Memory B cell (primary cell): ENCODE measurements around the gene ATF7IP2.
"Not testable (repeated sequence)": the region's sequence is repeated elsewhere in the genome, so short reads cannot be mapped to it uniquely, and the experiment has no call there.

Experiments
- ATAC-seq: fragments of 150-1000 bp; cut with Tn5 transposase; 2 replicates; pipeline ENCODE4 v1.10.0; 2021; ENCODE audit warnings: low read depth, mild to moderate bottlenecking, moderate library complexity
- DNase-seq, 2 donors: peaks; one replicate each; pipeline ENCODE4 v3.0.0; 2022; ENCODE audit warnings: low spot score in 2 of 2
- H3K27ac Mint-ChIP-seq: one replicate; pipeline ENCODE4 v1.8.0; 2022; ENCODE audit warnings: mild to moderate bottlenecking, moderate library complexity, mixed read lengths
- H3K27me3 Mint-ChIP-seq: one replicate; pipeline ENCODE4 v1.8.0; 2022; ENCODE audit warnings: mixed read lengths
- H3K36me3 Mint-ChIP-seq: one replicate; pipeline ENCODE4 v1.8.0; 2022; ENCODE audit warnings: mild to moderate bottlenecking, mixed read lengths
- H3K4me1 Mint-ChIP-seq: one replicate; pipeline ENCODE4 v1.8.0; 2022; ENCODE audit warnings: mixed read lengths
- H3K4me3 Mint-ChIP-seq: one replicate; pipeline ENCODE4 v1.8.0; 2022; ENCODE audit warnings: mild to moderate bottlenecking, moderate library complexity, mixed read lengths
- H3K9me3 Mint-ChIP-seq: one replicate; pipeline ENCODE4 v1.8.0; 2022; ENCODE audit warnings: mixed read lengths

Gene ATF7IP2

GRCh38 chr16:10362077-10362863, 23.6 kb upstream of the ATF7IP2 start:
- no peaks in the 10 kb centered on the region for H3K27me3 Mint-ChIP-seq
- peaks cover 2% of the 10 kb centered on the region for H3K36me3 Mint-ChIP-seq
- peaks cover 12% of the 10 kb centered on the region for H3K4me1 Mint-ChIP-seq
- peaks cover 2% of the 10 kb centered on the region for H3K9me3 Mint-ChIP-seq
- peak overlapping the region; percentile 85 for H3K27ac Mint-ChIP-seq
- ATAC-seq (peak; percentile 90), DNase-seq (peak in 1 of 2 donors; percentile 11)
- peak overlapping the region; percentile 52 for H3K4me3 Mint-ChIP-seq

DNA sequence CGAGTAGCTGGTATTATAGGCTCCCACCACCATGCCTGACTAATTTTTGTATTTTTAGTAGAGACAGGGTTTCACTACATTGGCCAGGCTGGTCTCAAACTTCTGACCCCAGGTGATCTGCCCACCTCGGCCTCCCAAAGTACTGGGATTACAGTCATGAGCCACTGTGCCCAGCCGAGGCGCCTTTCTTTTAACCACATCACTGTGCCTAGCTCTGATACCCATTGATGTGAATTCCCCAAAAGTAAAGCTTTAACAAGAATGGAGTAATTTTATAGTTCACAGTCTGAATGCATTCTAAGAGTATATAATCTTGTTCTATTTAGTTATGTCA, 23.0 kb upstream of the ATF7IP2 start:
- H3K9me3 Mint-ChIP-seq, DNase-seq, H3K36me3 Mint-ChIP-seq, H3K27me3 Mint-ChIP-seq, ATAC-seq: not testable (repeated sequence)
- H3K4me1 Mint-ChIP-seq, result peaks cover 12% of the 10 kb centered on the region
- peak overlapping the region; percentile 85 for H3K27ac Mint-ChIP-seq
- H3K4me3 Mint-ChIP-seq, result peak overlapping the region; percentile 52

GRCh38 chr16:10366619-10367018, 19.2 kb upstream of the ATF7IP2 start:
- DNase-seq, H3K36me3 Mint-ChIP-seq, H3K4me1 Mint-ChIP-seq, H3K27me3 Mint-ChIP-seq, H3K27ac Mint-ChIP-seq, ATAC-seq, H3K4me3 Mint-ChIP-seq, H3K9me3 Mint-ChIP-seq: not testable (repeated sequence)

GRCh38 chr16:10367616-10368188, 18.2 kb upstream of the ATF7IP2 start:
- Mint-ChIP-seq H3K36me3 (peaks cover 2% of the 10 kb centered on the region), H3K9me3 (peaks cover 10% of the 10 kb centered on the region), H3K4me3 (no peak overlapping the region), H3K27me3 (no peaks in the 10 kb centered on the region), H3K27ac (no peak overlapping the region), H3K4me1 (peaks cover 1% of the 10 kb centered on the region)
- ATAC-seq (no peak), DNase-seq (no peak)

- peaks cover 2% of the 10 kb centered on the region for H3K36me3 Mint-ChIP-seq
- no peaks in the 10 kb centered on the region for H3K4me1 Mint-ChIP-seq
- no peak for ATAC-seq
- no peak for DNase-seq
- no peak overlapping the region for H3K4me3 Mint-ChIP-seq
- H3K27me3 Mint-ChIP-seq, result no peaks in the 10 kb centered on the region
- H3K9me3 Mint-ChIP-seq, result peaks cover 12% of the 10 kb centered on the region
- no peak overlapping the region for H3K27ac Mint-ChIP-seq
Observed at GRCh38 chr16:10368969-10369551, 16.8 kb upstream of the ATF7IP2 start.

GRCh38 chr16:10370096-10370726, 15.7 kb upstream of the ATF7IP2 start:
- Mint-ChIP-seq H3K27ac (no peak overlapping the region), H3K4me1 (no peaks in the 10 kb centered on the region), H3K9me3 (peaks cover 14% of the 10 kb centered on the region), H3K36me3 (peaks cover 6% of the 10 kb centered on the region), H3K4me3 (no peak overlapping the region), H3K27me3 (no peaks in the 10 kb centered on the region)
- DNase-seq (no peak), ATAC-seq (no peak)

DNA sequence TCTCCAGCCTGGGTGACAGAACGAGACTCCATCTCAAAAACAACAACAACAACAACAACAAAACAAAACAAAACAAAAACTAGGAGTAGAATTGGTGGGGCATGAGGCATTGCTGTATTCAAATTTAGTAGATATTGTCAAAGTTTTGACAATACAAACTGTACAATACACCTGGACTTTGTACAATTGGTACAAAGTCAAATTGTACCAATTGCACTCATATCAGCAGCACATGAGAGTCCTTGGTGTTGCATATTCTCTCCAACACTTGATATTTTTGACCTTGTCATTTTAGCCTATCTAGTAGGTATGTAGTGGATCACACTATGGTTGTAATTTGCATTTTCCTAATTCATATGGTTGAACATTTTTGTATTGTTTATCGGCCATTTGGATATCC, 14.3 kb upstream of the ATF7IP2 start:
- Mint-ChIP-seq H3K27me3 (no peaks in the 10 kb centered on the region), H3K4me1 (no peaks in the 10 kb centered on the region), H3K36me3 (peaks cover 10% of the 10 kb centered on the region), H3K27ac (no peak overlapping the region), H3K9me3 (peaks cover 16% of the 10 kb centered on the region), H3K4me3 (no peak overlapping the region)
- no peak for DNase-seq
- no peak for ATAC-seq

DNA sequence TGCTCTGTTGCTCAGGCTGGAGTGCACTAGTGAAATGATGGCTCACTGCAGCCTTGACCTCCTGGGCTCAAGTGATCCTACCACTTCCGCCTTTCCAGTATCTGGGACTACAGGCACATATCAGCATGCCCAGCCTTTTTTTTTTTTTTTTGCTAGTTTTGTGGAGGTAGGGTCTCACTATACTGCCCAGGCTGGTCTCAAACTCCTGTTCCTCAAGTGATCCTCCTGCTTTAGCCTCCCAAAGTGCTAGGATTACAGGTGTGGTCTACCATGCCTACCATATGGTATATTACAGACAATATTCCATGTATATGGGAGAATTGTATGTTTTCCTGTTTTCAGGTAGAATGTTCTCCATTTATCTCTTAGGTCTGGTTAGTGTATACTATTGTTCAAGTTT, 12.3 kb upstream of the ATF7IP2 start:
- Mint-ChIP-seq H3K36me3 (peaks cover 10% of the 10 kb centered on the region), H3K9me3 (peaks cover 16% of the 10 kb centered on the region), H3K4me3 (no peak overlapping the region), H3K4me1 (no peaks in the 10 kb centered on the region), H3K27me3 (no peaks in the 10 kb centered on the region), H3K27ac (no peak overlapping the region)
- DNase-seq (no peak), ATAC-seq (no peak)

- Mint-ChIP-seq H3K4me3 (no peak overlapping the region), H3K4me1 (no peaks in the 10 kb centered on the region), H3K27me3 (no peaks in the 10 kb centered on the region), H3K27ac (no peak overlapping the region), H3K36me3 (peaks cover 8% of the 10 kb centered on the region), H3K9me3 (peaks cover 8% of the 10 kb centered on the region)
- DNase-seq (no peak), ATAC-seq (no peak)
Observed at GRCh38 chr16:10376229-10376628, 9.6 kb upstream of the ATF7IP2 start.

- Mint-ChIP-seq H3K36me3 (peaks cover 5% of the 10 kb centered on the region), H3K4me1 (peaks cover 24% of the 10 kb centered on the region), H3K27me3 (no peaks in the 10 kb centered on the region), H3K9me3 (no peaks in the 10 kb centered on the region), H3K27ac (no peak overlapping the region), H3K4me3 (no peak overlapping the region)
- DNase-seq, result no peak
- ATAC-seq, result no peak
Observed at GRCh38 chr16:10383626-10384025, 2.2 kb upstream of the ATF7IP2 start.

- peaks cover 12% of the 10 kb centered on the region for H3K36me3 Mint-ChIP-seq
- ATAC-seq, result no peak
- no peaks in the 10 kb centered on the region for H3K27me3 Mint-ChIP-seq
- no peaks in the 10 kb centered on the region for H3K9me3 Mint-ChIP-seq
- H3K27ac Mint-ChIP-seq, result peak overlapping the region; percentile 97
- DNase-seq, result no peak
- peaks cover 32% of the 10 kb centered on the region for H3K4me1 Mint-ChIP-seq
- peak overlapping the region; percentile 99 for H3K4me3 Mint-ChIP-seq
Observed at GRCh38 chr16:10386517-10387100, 748 bp downstream of the ATF7IP2 start.

DNA sequence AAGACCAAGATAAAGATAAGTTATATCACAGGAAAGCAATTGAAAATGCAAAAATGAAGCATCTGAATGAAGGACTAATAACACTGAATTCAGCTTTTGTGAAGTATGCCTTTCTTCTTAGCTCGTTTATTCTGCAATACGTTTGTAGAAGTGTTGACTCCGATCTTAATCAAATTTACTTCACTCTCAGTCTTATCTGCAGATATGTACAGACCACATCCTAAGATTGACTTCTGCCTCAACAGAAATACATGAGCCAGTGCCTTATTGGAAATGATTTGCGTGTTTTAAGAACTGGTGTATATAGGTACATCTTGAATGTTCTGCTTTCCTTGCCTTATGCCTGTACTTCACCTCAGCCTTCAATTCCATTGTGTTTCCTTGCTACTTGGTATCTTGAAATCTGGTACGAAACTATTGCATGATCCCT, 1.3 kb downstream of the ATF7IP2 start:
- peak overlapping the region; percentile 99 for H3K4me3 Mint-ChIP-seq
- peaks cover 12% of the 10 kb centered on the region for H3K36me3 Mint-ChIP-seq
- peak overlapping the region; percentile 97 for H3K27ac Mint-ChIP-seq
- H3K27me3 Mint-ChIP-seq, result no peaks in the 10 kb centered on the region
- no peak for ATAC-seq
- peaks cover 30% of the 10 kb centered on the region for H3K4me1 Mint-ChIP-seq
- no peaks in the 10 kb centered on the region for H3K9me3 Mint-ChIP-seq
- DNase-seq, result no peak

DNA sequence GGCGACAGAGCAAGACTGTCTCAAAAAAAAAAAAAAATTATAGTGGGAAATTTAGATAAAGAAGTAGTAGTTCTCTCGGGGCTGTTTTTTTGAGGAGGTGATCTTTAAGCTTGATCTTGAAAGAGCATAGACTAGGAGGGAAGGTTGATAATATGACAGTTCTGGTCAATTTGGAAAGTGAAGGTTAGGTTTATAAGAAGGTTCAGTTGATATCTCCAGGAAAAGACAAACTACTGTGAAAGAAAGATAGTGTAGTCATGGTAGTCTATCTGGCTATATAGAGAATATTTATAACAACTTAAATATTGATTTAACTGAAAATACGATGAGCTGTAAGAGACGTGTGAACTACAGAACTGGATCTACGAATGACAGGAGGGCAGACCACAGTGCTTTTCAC, 3.1 kb downstream of the ATF7IP2 start:
- ATAC-seq (no peak), DNase-seq (no peak)
- Mint-ChIP-seq H3K36me3 (peaks cover 16% of the 10 kb centered on the region), H3K27ac (no peak overlapping the region), H3K4me3 (no peak overlapping the region), H3K4me1 (peaks cover 29% of the 10 kb centered on the region), H3K27me3 (no peaks in the 10 kb centered on the region), H3K9me3 (no peaks in the 10 kb centered on the region)

- no peak overlapping the region for H3K4me3 Mint-ChIP-seq
- H3K4me1 Mint-ChIP-seq, result peaks cover 37% of the 10 kb centered on the region
- H3K27ac Mint-ChIP-seq, result no peak overlapping the region
- no peak for ATAC-seq
- peaks cover 20% of the 10 kb centered on the region for H3K36me3 Mint-ChIP-seq
- H3K9me3 Mint-ChIP-seq, result no peaks in the 10 kb centered on the region
- no peaks in the 10 kb centered on the region for H3K27me3 Mint-ChIP-seq
- no peak for DNase-seq
Observed at GRCh38 chr16:10390330-10390729, 4.5 kb downstream of the ATF7IP2 start.
